ENCODE measurements around the gene CD72.
"Not testable (repeated sequence)": the region's sequence is repeated elsewhere in the genome, so short reads cannot be mapped to it uniquely, and the experiment has no call there.

CD72 gene

GRCh38 chr9:35616681-35617459, 1.3 kb downstream of the CD72 start:
- DNase-seq (peak; percentile 83), ATAC-seq (peak; percentile 25)

GRCh38 chr9:35615981-35616680, 2.1 kb downstream of the CD72 start:
- DNase-seq: no peak
- no peak for ATAC-seq

- no peak for DNase-seq
- ATAC-seq: no peak
Measured at GRCh38 chr9:35612843-35613242, 5.4 kb downstream of the CD72 start.

- DNase-seq, ATAC-seq: not testable (repeated sequence)
Measured at GRCh38 chr9:35612066-35612465, 6.1 kb downstream of the CD72 start.

- ATAC-seq (peak; percentile 74), DNase-seq (peak; percentile 65)
Measured at GRCh38 chr9:35611230-35611797, 6.9 kb downstream of the CD72 start.

- DNase-seq (no peak), ATAC-seq (no peak)
Measured at GRCh38 chr9:35609820-35610163, 8.4 kb downstream of the CD72 start.

GRCh38 chr9:35609001-35609819, 9.0 kb downstream of the CD72 start:
- ATAC-seq: no peak
- no peak for DNase-seq

- DNase-seq: no peak
- no peak for ATAC-seq
Measured at GRCh38 chr9:35608221-35608620, 10.0 kb downstream of the CD72 start.

- ATAC-seq: no peak
Measured at GRCh38 chr9:35606726-35607125, 11.5 kb downstream of the CD72 start.

GRCh38 chr9:35606138-35606504, 12.1 kb downstream of the CD72 start:
- DNase-seq (no peak), ATAC-seq (no peak)

More at GRCh38 chr9:35606726-35607125, 11.5 kb downstream of the CD72 start:
- no peak for DNase-seq

GRCh38 chr9:35605351-35606137, 12.7 kb downstream of the CD72 start:
- ATAC-seq (peak; percentile 6), DNase-seq (peak; percentile 36)

GRCh38 chr9:35604578-35605350, 13.4 kb downstream of the CD72 start, which contains the start of gene TESK1:
TSS of gene TESK1 (plus strand) at chr9:35605262. CDS start at chr9:35605620, 358 bp downstream.
- peak; percentile 48 for ATAC-seq

GRCh38 chr9:35603986-35604577, 14.1 kb downstream of the CD72 start:
- ATAC-seq (peak; percentile 94), DNase-seq (peak; percentile 99)

More at GRCh38 chr9:35604578-35605350, 13.4 kb downstream of the CD72 start, which contains the start of gene TESK1:
- peak; percentile 91 for DNase-seq

GRCh38 chr9:35603506-35603985, 14.7 kb downstream of the CD72 start:
- ATAC-seq: no peak
- DNase-seq: no peak

- ATAC-seq (no peak), DNase-seq (no peak)
Measured at GRCh38 chr9:35599763-35600604, 18.2 kb downstream of the CD72 start.

- DNase-seq: no peak
- no peak for ATAC-seq
Measured at GRCh38 chr9:35598866-35599590, 19.2 kb downstream of the CD72 start.

- ATAC-seq, DNase-seq: not testable (repeated sequence)
Measured at GRCh38 chr9:35596907-35597306, 21.3 kb downstream of the CD72 start.

- DNase-seq: no peak
- no peak for ATAC-seq
Measured at GRCh38 chr9:35594471-35594870, 23.7 kb downstream of the CD72 start.
